Natural killer cell (primary cell): ENCODE data around the gene DNAL4. TPM values are rescaled to one million over a fixed set of nuclear protein-coding genes. Genes with fewer than 3 reads are reported as not detected.

ENCODE experiments used
- ATAC-seq, 3 donors: fragments of 150-1000 bp in 2 of 3; fragments of 200-7000 bp in 1 of 3; cut with Tn5 transposase; 1 replicate in 1 of 3; 2 replicates in 2 of 3; pipeline ENCODE4 v1.10.0; 2021; ENCODE audit warnings: mild to moderate bottlenecking in 2 of 3, moderate library complexity in 2 of 3
- DNase-seq, 2 donors: peaks; one replicate each; pipeline versions ENCODE4 v3.0.0 to v3.0.0-alpha.2; 2013 to 2021; ENCODE audit warnings: mixed read lengths in 1 of 2
- H3K27ac ChIP-seq: one replicate; pipeline ENCODE4 v1.5.1; 2013; ENCODE audit warnings: mild to moderate bottlenecking, low read length
- H3K27me3 ChIP-seq: one replicate; pipeline ENCODE4 v1.6.1; 2013; ENCODE audit warnings: low read length; ENCODE audit not compliant: control insufficient read depth, insufficient read depth
- H3K36me3 ChIP-seq: one replicate; pipeline ENCODE4 v1.6.1; 2013; ENCODE audit warnings: low read length; ENCODE audit not compliant: control insufficient read depth, insufficient read depth
- H3K4me1 ChIP-seq: one replicate; pipeline ENCODE4 v1.6.1; 2013; ENCODE audit warnings: low read length; ENCODE audit not compliant: control insufficient read depth, insufficient read depth
- H3K4me3 ChIP-seq: one replicate; pipeline ENCODE4 v1.5.1; 2013; ENCODE audit warnings: low read length
- H3K9me3 ChIP-seq: one replicate; pipeline ENCODE4 v1.6.1; 2013; ENCODE audit warnings: low read length; ENCODE audit not compliant: control insufficient read depth, insufficient read depth
- H3K27ac Mint-ChIP-seq, 2 donors: one replicate each; pipeline ENCODE4 v1.8.0; 2022; ENCODE audit warnings: mild to moderate bottlenecking in 2 of 2, mixed read lengths in 2 of 2, moderate library complexity in 1 of 2
- H3K27me3 Mint-ChIP-seq, 2 donors: one replicate each; pipeline ENCODE4 v1.8.0; 2022; ENCODE audit warnings: low read depth in 2 of 2, mixed read lengths in 2 of 2
- H3K36me3 Mint-ChIP-seq: one replicate; pipeline ENCODE4 v1.8.0; 2022; ENCODE audit warnings: mixed read lengths
- H3K4me1 Mint-ChIP-seq, 2 donors: one replicate each; pipeline ENCODE4 v1.8.0; 2022; ENCODE audit warnings: mixed read lengths in 2 of 2
- H3K4me3 Mint-ChIP-seq: one replicate; pipeline ENCODE4 v1.8.0; 2022; ENCODE audit warnings: mild to moderate bottlenecking, moderate library complexity, mixed read lengths
- H3K9me3 Mint-ChIP-seq, 2 donors: one replicate each; pipeline ENCODE4 v1.8.0; 2022; ENCODE audit warnings: mixed read lengths in 2 of 2
- CTCF ChIP-seq: fragments of 200-600 bp; IDR thresholded peaks from one replicate; pipeline ENCODE4 v1.8.0; 2022; ENCODE audit warnings: antibody characterized with exemption
- WGBS: methylation state at CpG from one replicate; pipeline ENCODE4 v1.1.7; 2013; ENCODE audit warnings: missing lambda C conversion rate; ENCODE audit not compliant: insufficient coverage; 5-methylcytosine and 5-hydroxymethylcytosine counted together
- intact Hi-C: fragments of 100-400 bp; cut with micrococcal nuclease; formaldehyde crosslinking; loops from one replicate; pipeline ENCODE4 v1.14.2; 2022
- total RNA-seq, 4 donors: library from RNA; stranded (reverse); fragments of 120-200 nt in 1 of 4; gene quantifications; one replicate each; pipeline versions ENCODE4 v1.2.3 to v1.2.4, GENCODE V29; 2013 to 2022

The DNAL4 gene
- total RNA-seq, 3 donors from 2014 or later (not counting 1 experiment from before 2014, with no cell fraction given): 5.4 to 9.8 (median 6.2) TPM

- no peaks in the 10 kb centered on the region for H3K9me3 ChIP-seq
- H3K4me3 ChIP-seq: no peak overlapping the region
- Mint-ChIP-seq H3K9me3 (no peaks in the 10 kb centered on the region), H3K36me3 (no peaks in the 10 kb centered on the region), H3K27ac (no peak overlapping the region), H3K4me1 (no peaks in the 10 kb centered on the region), H3K4me3 (no peak overlapping the region), H3K27me3 (no peaks in the 10 kb centered on the region)
- no peaks in the 10 kb centered on the region for H3K36me3 ChIP-seq
- H3K27me3 ChIP-seq: no peaks in the 10 kb centered on the region
- DNase-seq (no peak), ATAC-seq (no peak)
- H3K27ac ChIP-seq: no peak overlapping the region
- 91% methylated on average over 4 of the region's 4 CpGs for WGBS
- TF ChIP-seq CTCF: no peak
- intact Hi-C loops: no loop called here
- H3K4me1 ChIP-seq: no peaks in the 10 kb centered on the region
These were observed 35.5 kb upstream of the DNAL4 start for GRCh38 chr22:38829485-38829884.

GRCh38 chr22:38828616-38829205 lies 34.8 kb upstream of the DNAL4 start:
- H3K4me3 Mint-ChIP-seq: no peak overlapping the region
- no peaks in the 10 kb centered on the region for H3K36me3 Mint-ChIP-seq
- Histone ChIP-seq H3K4me1 (no peaks in the 10 kb centered on the region), H3K9me3 (no peaks in the 10 kb centered on the region), H3K36me3 (no peaks in the 10 kb centered on the region), H3K4me3 (no peak overlapping the region), H3K27me3 (no peaks in the 10 kb centered on the region), H3K27ac (no peak overlapping the region)
- H3K27ac Mint-ChIP-seq: no peak overlapping the region
- no peaks in the 10 kb centered on the region for H3K9me3 Mint-ChIP-seq
- ATAC-seq (no peak), DNase-seq (no peak)
- H3K27me3 Mint-ChIP-seq: no peaks in the 10 kb centered on the region
- H3K4me1 Mint-ChIP-seq: no peaks in the 10 kb centered on the region
- 84% methylated on average over 10 of the region's 10 CpGs for WGBS
- intact Hi-C loops: no loop called here
- TF ChIP-seq CTCF: no peak

GRCh38 chr22:38828191-38828590 lies 34.2 kb upstream of the DNAL4 start:
- no peak overlapping the region for H3K27ac Mint-ChIP-seq
- H3K36me3 ChIP-seq: no peaks in the 10 kb centered on the region
- no peaks in the 10 kb centered on the region for H3K27me3 ChIP-seq
- H3K4me3 ChIP-seq: no peak overlapping the region
- DNase-seq (no peak), ATAC-seq (no peak)
- no peaks in the 10 kb centered on the region for H3K4me1 Mint-ChIP-seq
- no peaks in the 10 kb centered on the region for H3K4me1 ChIP-seq
- H3K36me3 Mint-ChIP-seq: no peaks in the 10 kb centered on the region
- intact Hi-C loops: no loop called here
- H3K27me3 Mint-ChIP-seq: no peaks in the 10 kb centered on the region
- WGBS: 79% methylated on average over 11 of the region's 11 CpGs
- no peaks in the 10 kb centered on the region for H3K9me3 ChIP-seq
- H3K9me3 Mint-ChIP-seq: no peaks in the 10 kb centered on the region
- H3K27ac ChIP-seq: no peak overlapping the region
- no peak for TF ChIP-seq CTCF
- H3K4me3 Mint-ChIP-seq: no peak overlapping the region

GRCh38 chr22:38827510-38827909 lies 33.6 kb upstream of the DNAL4 start:
- intact Hi-C loops: no loop called here
- no peaks in the 10 kb centered on the region for H3K4me1 ChIP-seq
- TF ChIP-seq CTCF: no peak
- Mint-ChIP-seq H3K4me3 (no peak overlapping the region), H3K27me3 (no peaks in the 10 kb centered on the region), H3K4me1 (no peaks in the 10 kb centered on the region), H3K27ac (no peak overlapping the region), H3K36me3 (no peaks in the 10 kb centered on the region), H3K9me3 (no peaks in the 10 kb centered on the region)
- no peaks in the 10 kb centered on the region for H3K36me3 ChIP-seq
- H3K27ac ChIP-seq: no peak overlapping the region
- no peaks in the 10 kb centered on the region for H3K9me3 ChIP-seq
- ATAC-seq: no peak
- no peak overlapping the region for H3K4me3 ChIP-seq
- DNase-seq: no peak
- no peaks in the 10 kb centered on the region for H3K27me3 ChIP-seq
